Measurements from ENCODE around the gene HIC1.

GRCh38 chr17:2092253-2092652 lies 37.4 kb downstream of the HIC1 start:
- TF ChIP-seq ZNF263 (CRISPR knock-in tag; IDR thresholded peaks at IDR 0.05; ENCODE audit: borderline replicate concordance) (no peak), CTCF (IDR thresholded peaks at IDR 0.05 in 2 of 3, conservative IDR thresholded peaks at IDR 0.05 in 1 of 3; ENCODE audit: insufficient read depth in 2 of 3, low read depth in 1 of 3, low read length in 3 of 3) (no peak), MYNN (IDR thresholded peaks at IDR 0.05) (no peak), MYNN (CRISPR knock-in tag; IDR thresholded peaks at IDR 0.05) (no peak), POLR2A (conservative IDR thresholded peaks at IDR 0.05) (no peak), SP1 (CRISPR knock-in tag; IDR thresholded peaks at IDR 0.05) (no peak), RBBP5 (IDR thresholded peaks at IDR 0.05; ENCODE audit: borderline replicate concordance, insufficient read depth, low read length, poor library complexity, severe bottlenecking) (no peak), POLR2AphosphoS5 (IDR thresholded peaks at IDR 0.05; ENCODE audit: control insufficient read depth, insufficient read depth, low read depth, low read length) (no peak), U2AF2 (optimal IDR thresholded peaks at IDR 0.05; ENCODE audit: low read depth, low read length) (no peak), ZNF12 (CRISPR knock-in tag; IDR thresholded peaks at IDR 0.05) (no peak), ATF4 (CRISPR knock-in tag; IDR thresholded peaks at IDR 0.05) (no peak), SIN3A (IDR thresholded peaks at IDR 0.05; ENCODE audit: borderline replicate concordance in 2 of 2, control insufficient read depth in 1 of 2, low read depth in 2 of 2, low read length in 2 of 2) (no peak), ZKSCAN3 (CRISPR knock-in tag; IDR thresholded peaks at IDR 0.05) (no peak), FOXA1 (IDR thresholded peaks at IDR 0.05; ENCODE audit: borderline replicate concordance) (no peak)

All from K562 (cell line).